ENCODE results near the gene NDUFV3.

DNA sequence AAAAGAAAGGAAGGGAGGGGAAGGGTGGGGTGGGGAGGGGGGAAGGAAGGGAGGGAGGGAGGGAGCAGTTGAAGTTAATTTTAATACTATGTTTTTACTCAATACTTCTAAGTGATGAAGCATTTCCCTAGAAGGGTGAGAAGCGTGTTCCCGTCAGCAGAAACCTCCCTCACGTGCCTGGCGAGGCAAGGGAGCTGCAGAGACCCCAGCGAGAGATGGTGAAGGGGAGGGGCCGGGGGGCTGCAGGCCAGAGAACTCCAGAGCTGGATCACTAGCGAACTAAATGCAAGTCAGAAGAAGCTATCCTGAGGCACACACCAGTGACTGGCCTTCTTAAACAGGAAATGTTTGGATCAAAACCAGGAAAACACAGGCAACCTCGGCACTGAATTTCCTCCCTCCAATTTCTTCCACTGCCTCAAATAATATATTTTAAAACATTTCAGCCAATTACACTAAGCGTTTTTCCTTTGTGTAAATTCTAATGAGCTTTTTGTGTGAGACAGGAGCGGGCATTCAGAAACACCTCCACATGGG, 31.7 kb upstream of the NDUFV3 start:
- TF ChIP-seq YY1 (IDR thresholded peaks at IDR 0.05; ENCODE audit: insufficient read depth, insufficient read length) (no peak), SUZ12 (IDR thresholded peaks at IDR 0.05; ENCODE audit: extremely low read depth, insufficient read depth, insufficient read length) (no peak)
